Lung (tissue), 12 donors: Measurements from ENCODE around the gene CEP250. TPM values are rescaled to one million over a fixed set of nuclear protein-coding genes. Genes with fewer than 3 reads are reported as not detected.

Experiments used
- ATAC-seq: fragments of 200-7000 bp; cut with Tn5 transposase; one replicate; pipeline ENCODE4 v1.9.1; 2020; ENCODE audit warnings: moderate number of reproducible peaks; ENCODE audit not compliant: insufficient read depth, low FRiP score
- DNase-seq, 3 donors: peaks; one replicate each; pipeline ENCODE4 v3.0.0-alpha.2; 2013 to 2017
- H3K27ac ChIP-seq, 2 donors: one replicate each; pipeline ENCODE4 v1.5.1; 2013; ENCODE audit warnings: mild to moderate bottlenecking in 2 of 2, moderate library complexity in 2 of 2, control low read depth in 1 of 2, inconsistent platforms in 1 of 2, low read depth in 1 of 2, low read length in 1 of 2
- H3K27me3 ChIP-seq, 3 donors: one replicate each; pipeline ENCODE4 v1.5.1; 2013; ENCODE audit warnings: low read length in 2 of 3; ENCODE audit not compliant: control insufficient read depth in 3 of 3, insufficient read depth in 3 of 3
- H3K36me3 ChIP-seq, 4 donors: one replicate each; pipeline ENCODE4 v1.5.1; 2013; ENCODE audit warnings: low read length in 4 of 4, mild to moderate bottlenecking in 1 of 4, moderate library complexity in 1 of 4; ENCODE audit not compliant: control insufficient read depth in 4 of 4, insufficient read depth in 4 of 4
- H3K4me1 ChIP-seq, 5 donors: one replicate each; pipeline ENCODE4 v1.5.1; 2013; ENCODE audit warnings: low read length in 5 of 5, mild to moderate bottlenecking in 2 of 5, moderate library complexity in 1 of 5; ENCODE audit not compliant: control insufficient read depth in 5 of 5, insufficient read depth in 5 of 5
- H3K4me3 ChIP-seq: one replicate; pipeline ENCODE4 v1.5.1; 2013; ENCODE audit warnings: mild to moderate bottlenecking, control low read depth, moderate library complexity
- H3K9ac ChIP-seq, 2 donors: one replicate each; pipeline ENCODE4 v1.5.1; 2013; ENCODE audit warnings: low read length in 2 of 2, control low read depth in 1 of 2; ENCODE audit not compliant: insufficient read depth in 1 of 2
- H3K9me3 ChIP-seq, 4 donors: one replicate each; pipeline ENCODE4 v1.5.1; 2013; ENCODE audit warnings: low read length in 3 of 4, mild to moderate bottlenecking in 1 of 4, moderate library complexity in 1 of 4; ENCODE audit not compliant: control insufficient read depth in 4 of 4, insufficient read depth in 3 of 4
- WGBS, 2 donors: extraction: QIAGEN DNeasy Blood & Tissue Kit; methylation state at CpG; one replicate each; pipeline ENCODE4 v1.1.7; 2013; 5-methylcytosine and 5-hydroxymethylcytosine counted together
- polyA plus RNA-seq, 2 donors: library from polyadenylated mRNA; stranded (reverse); fragments of 200-250 nt; gene quantifications; one replicate each; pipeline ENCODE4 v1.2.1, GENCODE V29; 2013
- total RNA-seq, 2 donors: library from RNA; depleted of rRNA in 1 of 2; stranded (reverse); fragments of >200 nt in 1 of 2; gene quantifications; one replicate each; pipeline ENCODE4 v1.2.1, GENCODE V29; 2014 to 2021
- TF ChIP-seq, protein P1 (sequence below): IDR thresholded peaks from 2 replicates; pipeline ENCODE4 v1.5.1; 2012; ENCODE audit warnings: mild to moderate bottlenecking; ENCODE audit errors: control extremely low read depth, extremely low read depth
- donor health status: control.
- donor health status: control.
- donor health status: Bipolar disorder and iron deficiency.
- donor health status: healthy.
- donor health status: DM: yes; HTN: yes; CAD: no.

The CEP250 gene
- total and polyA plus RNA-seq, 4 donors: 8.7 to 34.5 (median 19.7) TPM

GRCh38 chr20:35490736-35491181 lies 35.4 kb downstream of the CEP250 start:
- Histone ChIP-seq H3K9ac (no peak overlapping the region), H3K36me3 (peaks cover 7 to 39% (median 32%) of the 10 kb centered on the region in 4 donors), H3K27me3 (no peaks in the 10 kb centered on the region), H3K4me1 (no peaks in the 10 kb centered on the region), H3K27ac (peak overlapping the region in 1 of 2 donors; percentile 50), H3K9me3 (no peaks in the 10 kb centered on the region), H3K4me3 (peak overlapping the region; percentile 19)
- 25 to 69% methylated on average over 6 of the region's 6 CpGs for WGBS, 2 donors
- ATAC-seq: peak; percentile 62
- TF ChIP-seq, protein P1, sequence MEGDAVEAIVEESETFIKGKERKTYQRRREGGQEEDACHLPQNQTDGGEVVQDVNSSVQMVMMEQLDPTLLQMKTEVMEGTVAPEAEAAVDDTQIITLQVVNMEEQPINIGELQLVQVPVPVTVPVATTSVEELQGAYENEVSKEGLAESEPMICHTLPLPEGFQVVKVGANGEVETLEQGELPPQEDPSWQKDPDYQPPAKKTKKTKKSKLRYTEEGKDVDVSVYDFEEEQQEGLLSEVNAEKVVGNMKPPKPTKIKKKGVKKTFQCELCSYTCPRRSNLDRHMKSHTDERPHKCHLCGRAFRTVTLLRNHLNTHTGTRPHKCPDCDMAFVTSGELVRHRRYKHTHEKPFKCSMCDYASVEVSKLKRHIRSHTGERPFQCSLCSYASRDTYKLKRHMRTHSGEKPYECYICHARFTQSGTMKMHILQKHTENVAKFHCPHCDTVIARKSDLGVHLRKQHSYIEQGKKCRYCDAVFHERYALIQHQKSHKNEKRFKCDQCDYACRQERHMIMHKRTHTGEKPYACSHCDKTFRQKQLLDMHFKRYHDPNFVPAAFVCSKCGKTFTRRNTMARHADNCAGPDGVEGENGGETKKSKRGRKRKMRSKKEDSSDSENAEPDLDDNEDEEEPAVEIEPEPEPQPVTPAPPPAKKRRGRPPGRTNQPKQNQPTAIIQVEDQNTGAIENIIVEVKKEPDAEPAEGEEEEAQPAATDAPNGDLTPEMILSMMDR: no peak
- DNase-seq: peak in 1 of 3 donors; percentile 8

- Histone ChIP-seq H3K4me3 (no peak overlapping the region), H3K36me3 (peaks cover 6 to 42% (median 33%) of the 10 kb centered on the region in 4 donors), H3K9ac (no peak overlapping the region), H3K4me1 (no peaks in the 10 kb centered on the region), H3K9me3 (no peaks in the 10 kb centered on the region), H3K27ac (no peak overlapping the region), H3K27me3 (no peaks in the 10 kb centered on the region)
- DNase-seq: no peak
- WGBS, 2 donors: 94 to 96% methylated on average over 5 of the region's 5 CpGs
- TF ChIP-seq, protein P1: no peak
- no peak for ATAC-seq
These were observed 36.4 kb downstream of the CEP250 start for GRCh38 chr20:35491823-35492222.

GRCh38 chr20:35492352-35492751 lies 37.0 kb downstream of the CEP250 start:
- WGBS, 2 donors: 96 to 98% methylated on average over 6 of the region's 6 CpGs
- DNase-seq: no peak

More at GRCh38 chr20:35492352-35492751, 37.0 kb downstream of the CEP250 start:
- ATAC-seq: no peak
- Histone ChIP-seq H3K4me1 (no peaks in the 10 kb centered on the region), H3K4me3 (no peak overlapping the region), H3K27me3 (no peaks in the 10 kb centered on the region), H3K27ac (no peak overlapping the region), H3K9me3 (no peaks in the 10 kb centered on the region), H3K36me3 (peaks cover 4 to 45% (median 34%) of the 10 kb centered on the region in 4 donors), H3K9ac (no peak overlapping the region)
- TF ChIP-seq, protein P1: no peak
